DND-41 (cell line): ENCODE measurements around the gene ARHGEF17.

Experiments
- CTCF ChIP-seq: IDR thresholded peaks from 2 replicates; pipeline ENCODE4 v1.5.1; 2012; ENCODE audit warnings: borderline replicate concordance, low read length, moderate library complexity, mild to moderate bottlenecking; ENCODE audit not compliant: poor library complexity, severe bottlenecking; ENCODE audit errors: extremely low read depth
- EZH2 ChIP-seq: IDR thresholded peaks from 3 replicates; pipeline ENCODE4 v1.6.1; 2012; ENCODE audit warnings: borderline replicate concordance, low read depth, mild to moderate bottlenecking, moderate library complexity, low read length, inconsistent platforms; ENCODE audit not compliant: severe bottlenecking

- TF ChIP-seq CTCF (no peak), EZH2 (no peak)
Measured at GRCh38 chr11:73259406-73260126, 48.5 kb upstream of the ARHGEF17 start.
